Sigmoid colon (tissue), 3 donors: ENCODE measurements around the gene LARP6.

Experiments
- CTCF ChIP-seq, 4 experiments: fragments of 450-650 bp in 3 of 4; fragments of 200-600 bp in 1 of 4; IDR thresholded peaks; one replicate each; pipeline ENCODE4 v1.5.1; 2016 to 2019; ENCODE audit warnings: antibody characterized with exemption in 4 of 4, mild to moderate bottlenecking in 3 of 4, moderate library complexity in 2 of 4
- POLR2A ChIP-seq, 2 donors: fragments of 450-650 bp; IDR thresholded peaks; one replicate each; pipeline ENCODE4 v1.6.1; 2016; ENCODE audit warnings: antibody characterized with exemption in 2 of 2, mild to moderate bottlenecking in 2 of 2, moderate library complexity in 2 of 2

GRCh38 chr15:70830615-70831014 is 23.3 kb downstream of the LARP6 start:
- TF ChIP-seq CTCF (IDR thresholded peaks at IDR 0.05): no peak
- TF ChIP-seq POLR2A (IDR thresholded peaks at IDR 0.05): no peak
